ENCODE results near the gene LY9.

- TF ChIP-seq, protein P1, sequence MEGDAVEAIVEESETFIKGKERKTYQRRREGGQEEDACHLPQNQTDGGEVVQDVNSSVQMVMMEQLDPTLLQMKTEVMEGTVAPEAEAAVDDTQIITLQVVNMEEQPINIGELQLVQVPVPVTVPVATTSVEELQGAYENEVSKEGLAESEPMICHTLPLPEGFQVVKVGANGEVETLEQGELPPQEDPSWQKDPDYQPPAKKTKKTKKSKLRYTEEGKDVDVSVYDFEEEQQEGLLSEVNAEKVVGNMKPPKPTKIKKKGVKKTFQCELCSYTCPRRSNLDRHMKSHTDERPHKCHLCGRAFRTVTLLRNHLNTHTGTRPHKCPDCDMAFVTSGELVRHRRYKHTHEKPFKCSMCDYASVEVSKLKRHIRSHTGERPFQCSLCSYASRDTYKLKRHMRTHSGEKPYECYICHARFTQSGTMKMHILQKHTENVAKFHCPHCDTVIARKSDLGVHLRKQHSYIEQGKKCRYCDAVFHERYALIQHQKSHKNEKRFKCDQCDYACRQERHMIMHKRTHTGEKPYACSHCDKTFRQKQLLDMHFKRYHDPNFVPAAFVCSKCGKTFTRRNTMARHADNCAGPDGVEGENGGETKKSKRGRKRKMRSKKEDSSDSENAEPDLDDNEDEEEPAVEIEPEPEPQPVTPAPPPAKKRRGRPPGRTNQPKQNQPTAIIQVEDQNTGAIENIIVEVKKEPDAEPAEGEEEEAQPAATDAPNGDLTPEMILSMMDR (IDR thresholded peaks at IDR 0.05), result no peak
- TF ChIP-seq POLR2AphosphoS5 (IDR thresholded peaks at IDR 0.05), result no peak
- TF ChIP-seq POLR2A (IDR thresholded peaks at IDR 0.05), result no peak
These were observed 30.6 kb downstream of the LY9 start for GRCh38 chr1:160826546-160826945.

Data from prostate gland (tissue), 2 donors.